Lower leg skin (tissue), 4 donors: Measurements from ENCODE around the gene CDS1. TPM values are rescaled to one million over a fixed set of nuclear protein-coding genes. Genes with fewer than 3 reads are reported as not detected.
A peak's percentile ranks its signal among the peaks of the same experiment; 100 is the strongest.
"Not testable (repeated sequence)": the region's sequence is repeated elsewhere in the genome, so short reads cannot be mapped to it uniquely, and the experiment has no call there.

Source experiments
- DNase-seq, 2 donors: peaks; one replicate each; pipeline ENCODE4 v3.0.0-alpha.2; 2019; ENCODE audit warnings: low spot score in 2 of 2
- H3K4me3 ChIP-seq: fragments of 200-600 bp; sonication (generic); 2 replicates; pipeline ENCODE4 v1.5.1; 2017; ENCODE audit warnings: mild to moderate bottlenecking, low read depth; ENCODE audit not compliant: poor library complexity, severe bottlenecking
- CTCF ChIP-seq, 3 donors: fragments of 450-650 bp; IDR thresholded peaks; one replicate each; pipeline ENCODE4 v1.5.1; 2016; ENCODE audit warnings: antibody characterized with exemption in 3 of 3, mild to moderate bottlenecking in 3 of 3, moderate library complexity in 2 of 3
- POLR2A ChIP-seq, 2 donors: fragments of 450-650 bp; IDR thresholded peaks; one replicate each; pipeline ENCODE4 v1.6.1; 2016 to 2017; ENCODE audit warnings: antibody characterized with exemption in 2 of 2, mild to moderate bottlenecking in 1 of 2, moderate library complexity in 1 of 2
- WGBS, 2 donors: methylation state at CpG; one replicate each; pipeline ENCODE4 v1.1.5; 2018; 5-methylcytosine and 5-hydroxymethylcytosine counted together
- intact Hi-C: fragments of 100-400 bp; cut with DNase I; formaldehyde crosslinking; loops from one replicate; pipeline ENCODE4 v1.15.0; 2023; ENCODE audit warnings: low total_unique reads
- total RNA-seq, 4 donors: library from RNA; depleted of rRNA; stranded (reverse); fragments of >200 nt; gene quantifications; one replicate each; pipeline ENCODE4 v1.1.0, GENCODE V29; 2016

CDS1 gene
- total RNA-seq, 4 donors from 2014 or later = 29.3 to 35.8 (median 32.3) TPM

DNA sequence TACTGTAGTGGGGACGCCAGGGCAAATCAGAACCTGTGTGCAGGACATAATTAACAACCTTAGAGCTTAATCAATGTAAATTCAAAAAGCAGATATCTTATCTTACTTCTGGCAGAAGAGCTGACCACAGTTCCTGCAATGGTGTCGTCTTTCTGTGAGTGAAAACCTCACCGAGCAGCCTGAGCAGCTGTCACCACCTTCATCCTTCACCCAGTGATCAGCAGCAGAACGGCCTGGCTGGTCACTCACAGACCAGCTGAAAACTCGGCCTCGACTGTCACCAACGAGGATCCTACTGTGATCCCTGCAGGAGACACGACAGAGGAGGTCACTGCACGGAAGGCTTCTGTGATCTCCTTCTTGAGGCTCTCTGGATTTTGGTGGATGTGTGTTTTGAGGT, 94.2 kb downstream of the CDS1 start:
- WGBS, 2 donors = 90 to 92% methylated on average over 9 of the region's 9 CpGs
- no peak for DNase-seq
- intact Hi-C loops = no loop called here
- H3K4me3 ChIP-seq = no peak overlapping the region
- no peak for TF ChIP-seq CTCF (IDR thresholded peaks at IDR 0.05)
- no peak for TF ChIP-seq POLR2A (IDR thresholded peaks at IDR 0.05)

GRCh38 chr4:84677995-84678394, 95.1 kb downstream of the CDS1 start:
- TF ChIP-seq CTCF (IDR thresholded peaks at IDR 0.05) = no peak
- no peak for TF ChIP-seq POLR2A (IDR thresholded peaks at IDR 0.05)
- H3K4me3 ChIP-seq = no peak overlapping the region
- intact Hi-C loops = no loop called here
- DNase-seq = peak; percentile 58 to 87
- WGBS, 2 donors = 79 to 82% methylated on average over 5 of the region's 5 CpGs

GRCh38 chr4:84678976-84679744, 96.2 kb downstream of the CDS1 start:
- intact Hi-C loops = no loop called here
- DNase-seq = peak; percentile 66 to 88
- 54 to 69% methylated on average over 14 of the region's 14 CpGs for WGBS, 2 donors
- no peak for TF ChIP-seq CTCF (IDR thresholded peaks at IDR 0.05)
- no peak for TF ChIP-seq POLR2A (IDR thresholded peaks at IDR 0.05)
- H3K4me3 ChIP-seq = no peak overlapping the region

- DNase-seq = no peak
- no peak for TF ChIP-seq POLR2A (IDR thresholded peaks at IDR 0.05)
- no peak for TF ChIP-seq CTCF (IDR thresholded peaks at IDR 0.05)
- intact Hi-C loops = no loop called here
- H3K4me3 ChIP-seq = no peak overlapping the region
- WGBS, 2 donors = 85 to 88% methylated on average over 4 of the region's 4 CpGs
These were observed 98.0 kb downstream of the CDS1 start for GRCh38 chr4:84680956-84681355.

DNA sequence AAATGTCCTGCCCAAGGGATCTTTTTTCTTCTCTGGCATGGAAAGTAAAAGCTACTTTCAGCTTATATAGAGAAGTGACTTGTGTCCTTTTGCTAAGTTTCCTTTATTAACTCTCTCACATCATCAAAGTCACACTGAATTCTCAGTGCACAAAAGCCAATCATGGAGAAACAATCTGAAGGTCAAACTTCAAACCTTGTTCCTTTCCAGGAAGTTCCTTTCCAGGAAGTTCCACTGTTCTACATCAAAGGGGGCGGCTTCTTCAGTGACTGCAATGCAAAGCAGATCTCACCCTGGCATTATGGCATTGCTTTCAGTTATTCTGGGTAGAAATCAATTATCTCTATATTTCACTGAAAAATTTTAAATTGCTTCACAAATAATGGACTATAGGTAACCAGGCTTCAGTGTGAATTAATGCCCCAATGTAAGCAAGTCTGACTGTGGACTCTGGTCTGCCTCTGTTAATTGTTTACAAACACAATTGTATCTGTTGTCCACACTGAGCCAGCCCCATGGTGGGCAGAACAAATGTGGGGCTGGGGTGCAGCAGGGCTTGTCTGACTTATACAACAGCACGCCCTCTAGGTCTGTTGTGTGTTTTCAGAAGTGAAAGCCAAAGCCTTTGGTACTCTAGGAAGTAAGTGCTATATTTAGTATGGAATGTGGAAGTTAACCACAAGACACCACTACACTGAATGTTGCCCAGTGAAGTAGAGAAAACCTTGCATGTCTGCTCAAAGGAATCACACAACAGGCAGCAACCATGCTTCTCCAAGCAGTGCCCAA, 98.8 kb downstream of the CDS1 start:
- DNase-seq = no peak
- H3K4me3 ChIP-seq = no peak overlapping the region
- intact Hi-C loops = no loop called here
- WGBS, 2 donors = 82 to 89% methylated on average over 2 of the region's 2 CpGs
- no peak for TF ChIP-seq CTCF (IDR thresholded peaks at IDR 0.05)
- TF ChIP-seq POLR2A (IDR thresholded peaks at IDR 0.05) = no peak

- H3K4me3 ChIP-seq, intact Hi-C loops, DNase-seq: not testable (repeated sequence)
- WGBS, 2 donors = 86 to 89% methylated on average over 4 of the region's 4 CpGs
These were observed 99.7 kb downstream of the CDS1 start for GRCh38 chr4:84682661-84683060.
